Activated B cell treated with CpG ODN at 0.5 μM for 24 hours (primary cell): Measurements from ENCODE around the gene ABCD1. TPM values are rescaled to one million over a fixed set of nuclear protein-coding genes. Genes with fewer than 3 reads are reported as not detected.

Experiments used
- ATAC-seq: fragments of 200-7000 bp; cut with Tn5 transposase; one replicate; pipeline ENCODE4 v1.10.0; 2021; ENCODE audit warnings: low read depth, mild to moderate bottlenecking, moderate library complexity
- CTCF ChIA-PET: fragments of 350-600 bp; sonication (Branson Sonifier 250); formaldehyde crosslinking; loops from one replicate; lab custom pipeline; 2021; ENCODE audit warnings: antibody characterized with exemption; lab: Charles Lee
- POLR2A ChIA-PET: fragments of 350-600 bp; sonication (Branson Sonifier 250); formaldehyde crosslinking; loops from one replicate; lab custom pipeline; 2021; ENCODE audit warnings: antibody characterized with exemption; lab: Charles Lee
- DNase-seq: peaks from one replicate; pipeline ENCODE4 v3.0.0; 2022
- H3K27ac Mint-ChIP-seq: one replicate; pipeline ENCODE4 v1.8.0; 2020; ENCODE audit warnings: mixed read lengths
- H3K27me3 Mint-ChIP-seq: one replicate; pipeline ENCODE4 v1.8.0; 2021; ENCODE audit warnings: mixed read lengths
- H3K36me3 Mint-ChIP-seq: one replicate; pipeline ENCODE4 v1.8.0; 2021; ENCODE audit warnings: low read depth, mixed read lengths
- H3K4me1 Mint-ChIP-seq: one replicate; pipeline ENCODE4 v1.8.0; 2021; ENCODE audit warnings: mixed read lengths
- H3K4me3 Mint-ChIP-seq: one replicate; pipeline ENCODE4 v1.8.0; 2020; ENCODE audit warnings: mild to moderate bottlenecking, mixed read lengths
- H3K9me3 Mint-ChIP-seq: one replicate; pipeline ENCODE4 v1.8.0; 2020; ENCODE audit warnings: mixed read lengths
- CTCF ChIP-seq: fragments of 200-600 bp; IDR thresholded peaks from one replicate; pipeline ENCODE4 v1.8.0; 2022; ENCODE audit warnings: antibody characterized with exemption, mild to moderate bottlenecking
- intact Hi-C: fragments of 100-400 bp; cut with micrococcal nuclease; formaldehyde crosslinking; loops from one replicate; pipeline ENCODE4 v1.15.1; 2024
- total RNA-seq: library from RNA; stranded (reverse); gene quantifications from 2 replicates; pipeline ENCODE4 v1.2.3, GENCODE V29; 2022

ABCD1 gene
- total RNA-seq, 1 donor from 2014 or later = 2.8 TPM

GRCh38 chrX:153735274-153735673 lies 10.6 kb downstream of the ABCD1 start:
- no peaks in the 10 kb centered on the region for H3K27me3 Mint-ChIP-seq
- ATAC-seq (peak; percentile 79), DNase-seq (no peak)
- CTCF ChIA-PET = no interaction called here
- H3K4me3 Mint-ChIP-seq = no peak overlapping the region
- intact Hi-C loops = loop anchor here (1.0 kb wide), 1 partner anchor 8 kb away; no protein-coding TSS in a partner anchor
- POLR2A ChIA-PET = interaction anchor here (1.1 kb wide), 1 partner anchor 9 kb away, joined by 3 read pairs; no protein-coding TSS in a partner anchor
- H3K27ac Mint-ChIP-seq = no peak overlapping the region
- peaks cover 31% of the 10 kb centered on the region for H3K36me3 Mint-ChIP-seq
- no peak for TF ChIP-seq CTCF
- peaks cover 27% of the 10 kb centered on the region for H3K4me1 Mint-ChIP-seq
- H3K9me3 Mint-ChIP-seq = peaks cover 2% of the 10 kb centered on the region

- intact Hi-C loops = no loop called here
- Mint-ChIP-seq H3K4me1 (peaks cover 27% of the 10 kb centered on the region), H3K27ac (no peak overlapping the region), H3K9me3 (peaks cover 2% of the 10 kb centered on the region), H3K27me3 (no peaks in the 10 kb centered on the region), H3K36me3 (peaks cover 27% of the 10 kb centered on the region), H3K4me3 (no peak overlapping the region)
- POLR2A ChIA-PET = interaction anchor here (0.6 to 1.1 kb wide), 2 partner anchors 10 to 58 kb away, joined by 3 to 10 read pairs; partner anchors contain the start of genes IDH3G and SSR4
- DNase-seq = no peak
- CTCF ChIA-PET = no interaction called here
- TF ChIP-seq CTCF = no peak
- ATAC-seq = no peak
Measured at GRCh38 chrX:153736071-153736820, 11.6 kb downstream of the ABCD1 start.

- no peak for DNase-seq
- CTCF ChIA-PET = no interaction called here
- H3K36me3 Mint-ChIP-seq = peaks cover 20% of the 10 kb centered on the region
- H3K4me3 Mint-ChIP-seq = no peak overlapping the region
- ATAC-seq = no peak
- POLR2A ChIA-PET = no interaction called here
- TF ChIP-seq CTCF = no peak
- no peaks in the 10 kb centered on the region for H3K27me3 Mint-ChIP-seq
- intact Hi-C loops = no loop called here
- H3K4me1 Mint-ChIP-seq = peaks cover 26% of the 10 kb centered on the region
- H3K9me3 Mint-ChIP-seq = no peaks in the 10 kb centered on the region
- no peak overlapping the region for H3K27ac Mint-ChIP-seq
Measured at GRCh38 chrX:153736871-153737441, 12.3 kb downstream of the ABCD1 start.

GRCh38 chrX:153738056-153738605 lies 13.5 kb downstream of the ABCD1 start:
- Mint-ChIP-seq H3K27me3 (no peaks in the 10 kb centered on the region), H3K9me3 (no peaks in the 10 kb centered on the region)
- no peak for ATAC-seq

More at GRCh38 chrX:153738056-153738605, 13.5 kb downstream of the ABCD1 start:
- Mint-ChIP-seq H3K4me1 (peaks cover 33% of the 10 kb centered on the region), H3K27ac (no peak overlapping the region), H3K4me3 (no peak overlapping the region), H3K36me3 (peaks cover 16% of the 10 kb centered on the region)
- CTCF ChIA-PET = no interaction called here
- DNase-seq = no peak
- POLR2A ChIA-PET = no interaction called here
- intact Hi-C loops = no loop called here
- TF ChIP-seq CTCF = no peak
